ENCODE measurements around the gene PIM1. TPM values are rescaled to one million over a fixed set of nuclear protein-coding genes. Genes with fewer than 3 reads are reported as not detected.

The PIM1 gene
- total and polyA plus RNA-seq, 10 of the 15 experiments (the other 5 are each of a cell fraction or from before 2014, with no cell fraction given), result 0.66 to 33.9 (median 10.2) TPM

GRCh38 chr6:37136821-37137200, 33.1 kb upstream of the PIM1 start (continued):
- no peak for TF ChIP-seq STAT3 (IDR thresholded peaks at IDR 0.05; ENCODE audit: low read depth, low read length)
- TF ChIP-seq LARP7 (IDR thresholded peaks at IDR 0.05), result no peak
- TF ChIP-seq BRCA1 (IDR thresholded peaks at IDR 0.05; ENCODE audit: low read depth, low read length), result no peak
- no peak for TF ChIP-seq NR2C2 (IDR thresholded peaks at IDR 0.05; ENCODE audit: borderline replicate concordance, control insufficient read depth, insufficient read length, low read depth)
- no peak for TF ChIP-seq POU2F2 (IDR thresholded peaks at IDR 0.05; ENCODE audit: borderline replicate concordance, low read depth, low read length)
- TF ChIP-seq POLR2AphosphoS2 (IDR thresholded peaks at IDR 0.05; ENCODE audit: low read depth, low read length), result no peak
- TF ChIP-seq MEF2B (IDR thresholded peaks at IDR 0.05; ENCODE audit: partially characterized antibody, poor library complexity, severe bottlenecking), result no peak
- TF ChIP-seq BHLHE40 (IDR thresholded peaks at IDR 0.05; ENCODE audit: borderline replicate concordance in 1 of 2, low read depth in 2 of 2, low read length in 1 of 2), result no peak

DNA sequence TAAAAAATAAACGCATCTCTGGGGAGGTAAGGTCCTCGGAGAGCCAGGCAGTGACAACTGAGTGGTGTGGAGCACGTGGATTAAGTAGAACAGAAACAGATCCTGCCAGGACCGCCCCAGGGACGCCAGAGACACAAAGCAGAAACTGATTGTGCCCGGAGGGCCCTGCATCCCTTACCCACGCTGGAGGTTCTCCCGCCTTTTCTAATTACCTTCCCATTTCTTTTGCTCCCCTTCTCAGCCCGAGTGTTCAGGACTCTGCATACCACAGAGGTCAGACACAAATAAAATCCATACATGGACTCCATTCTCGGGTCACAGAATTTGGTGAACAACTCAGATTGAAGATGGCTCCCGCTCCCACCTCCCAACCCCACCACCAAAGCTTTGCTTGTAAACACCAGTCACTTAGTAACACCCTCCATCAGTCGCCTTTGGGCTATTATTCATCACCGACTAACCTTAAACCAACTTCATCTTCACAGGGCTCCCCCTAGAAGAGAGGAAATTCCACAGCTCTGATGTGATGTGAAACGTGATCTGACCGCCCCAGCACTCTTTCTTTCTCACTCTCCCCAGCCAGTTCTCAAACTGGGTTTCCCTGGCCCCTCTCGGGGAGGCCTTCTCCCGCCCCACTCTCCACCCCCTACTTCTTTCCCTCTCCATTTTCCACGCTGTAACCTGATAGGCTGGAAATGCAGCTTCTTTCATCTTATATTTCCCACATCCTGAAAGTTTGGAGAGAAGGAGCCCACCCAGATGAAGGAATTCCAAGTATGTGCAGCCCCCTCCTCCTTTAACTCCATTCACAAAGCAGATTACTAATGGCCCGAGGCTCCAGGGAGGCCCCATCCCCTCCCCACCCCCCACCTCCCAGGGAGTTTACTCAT, 32.5 kb upstream of the PIM1 start:
- POLR2A ChIA-PET, result interaction anchor here (1.1 kb wide), 1 partner anchor 34 kb away, joined by 4 read pairs; no protein-coding TSS in a partner anchor
- 18% methylated on average over 19 of the region's 19 CpGs for WGBS (ENCODE audit: insufficient coverage, insufficient replicate concordance, low lambda C conversion rate, missing lambda C conversion rate)
- no peaks in the 10 kb centered on the region for H3K9me3 ChIP-seq (replicated peaks; ENCODE audit: control insufficient read depth, insufficient read depth, low read length)
- in situ Hi-C loops (cut with MboI) (no loop called here), intact Hi-C loops (cut with micrococcal nuclease; ENCODE audit: unreplicated experiment) (no loop called here)
- BruUV-seq (replicated peaks), result no TSS peak
- peak overlapping the region; percentile 52 for H3K4me2 ChIP-seq (ENCODE audit: control insufficient read depth, insufficient read depth)
- no peaks in the 10 kb centered on the region for H3K27me3 ChIP-seq (replicated peaks in 1 of 2; ENCODE audit: control insufficient read depth in 2 of 2, insufficient read depth in 2 of 2, low read length in 1 of 2)
- peak overlapping the region; percentile 42; the same call in 1 of the 2 replicates for H3K27ac ChIP-seq (ENCODE audit: control insufficient read depth, insufficient read depth)
- H3K4me3 ChIP-seq, result peak overlapping the region; percentile 29; the same call in 1 of the 2 replicates
- H2AFZ ChIP-seq (ENCODE audit: control insufficient read depth, low read depth, low read length), result peak overlapping the region; percentile 61
- RAD21 ChIA-PET (ENCODE audit: unreplicated experiment), result interaction anchor here (0.9 to 1.7 kb wide), 2 partner anchors 13 to 34 kb away, joined by 3 read pairs; no protein-coding TSS in a partner anchor
- CTCF ChIA-PET, result interaction anchor here (0.6 to 1.1 kb wide), 2 partner anchors 34 to 149 kb away, joined by 3 read pairs; no protein-coding TSS in a partner anchor
- H3K36me3 ChIP-seq (ENCODE audit: control insufficient read depth in 2 of 2, insufficient read depth in 2 of 2, low read length in 1 of 2), result no peaks in the 10 kb centered on the region
- FAIRE-seq (no peak), DNase-seq (ENCODE audit: low read depth, low spot score) (no peak), ATAC-seq (peak; percentile 88)
- H3K4me1 ChIP-seq (ENCODE audit: control insufficient read depth, insufficient read depth, low read length), result peaks cover 28% of the 10 kb centered on the region
- SMC1A ChIA-PET (ENCODE audit: uncharacterized antibody, unreplicated experiment), result interaction anchor here (1.2 to 2.4 kb wide), 7 partner anchors 9 to 87 kb away, joined by 3 to 9 read pairs (median 4); no protein-coding TSS in a partner anchor
- H3K79me2 ChIP-seq (ENCODE audit: control insufficient read depth, insufficient read depth, low read length), result no peaks in the 10 kb centered on the region
- H3K9ac ChIP-seq (ENCODE audit: control insufficient read depth, insufficient read depth, low read length), result no peak overlapping the region; the same call in 1 of the 2 replicates
- no peaks in the 10 kb centered on the region for H4K20me1 ChIP-seq (ENCODE audit: control insufficient read depth, insufficient read depth)
- TF ChIP-seq RAD51 (IDR thresholded peaks at IDR 0.05) (no peak), SP1 (IDR thresholded peaks at IDR 0.05; ENCODE audit: low read depth, low read length) (no peak), YY1 (IDR thresholded peaks at IDR 0.05; ENCODE audit: low read depth, low read length) (peak; percentile 56; the same call in 1 of the 2 replicates), MLLT1 (IDR thresholded peaks at IDR 0.05) (no peak), MTA2 (IDR thresholded peaks at IDR 0.05; ENCODE audit: low read depth) (no peak), NFIC (IDR thresholded peaks at IDR 0.05; ENCODE audit: low read depth, low read length) (peak; percentile 37; the same call in 1 of the 2 replicates), RUNX3 (IDR thresholded peaks at IDR 0.05; ENCODE audit: low read length) (peak; percentile 74), CREB1 (IDR thresholded peaks at IDR 0.05; ENCODE audit: low read depth) (0 out of 2 replicates have a peak, but pooled peaks have one; percentile 15), TCF12 (IDR thresholded peaks at IDR 0.05; ENCODE audit: low read depth, low read length) (no peak), ETV6 (conservative IDR thresholded peaks at IDR 0.05 in 1 of 2, IDR thresholded peaks at IDR 0.05 in 1 of 2; ENCODE audit: borderline replicate concordance in 1 of 2, low read depth in 1 of 2) (peak in 1 of 2 experiments; percentile 35; a peak in 1 of 4 replicates), ASH2L (IDR thresholded peaks at IDR 0.05; ENCODE audit: borderline replicate concordance, low read depth) (no peak), TBL1XR1 (IDR thresholded peaks at IDR 0.05; ENCODE audit: low read depth, low read length) (peak; percentile 55; the same call in 1 of the 2 replicates), MYC (IDR thresholded peaks at IDR 0.05; ENCODE audit: insufficient read depth, insufficient read length, insufficient replicate concordance, low read length, severe bottlenecking) (no peak), SMAD5 (IDR thresholded peaks at IDR 0.05; ENCODE audit: low read depth) (no peak)
